ENCODE measurements around the gene SALL3.
"Not testable (repeated sequence)": the region's sequence is repeated elsewhere in the genome, so short reads cannot be mapped to it uniquely, and the experiment has no call there.

- not testable (repeated sequence) for TF ChIP-seq TSHZ2 (CRISPR knock-in tag; IDR thresholded peaks at IDR 0.05); CSDC2 (CRISPR knock-in tag; IDR thresholded peaks at IDR 0.05); ZFP30 (CRISPR knock-in tag; IDR thresholded peaks at IDR 0.05); CREB5 (CRISPR knock-in tag; IDR thresholded peaks at IDR 0.05; ENCODE audit: low read depth); SNAI2 (CRISPR knock-in tag; IDR thresholded peaks at IDR 0.05)
These were observed 14.9 kb upstream of the SALL3 start for GRCh38 chr18:78964727-78965126.
